ENCODE data around the gene TRIM14. TPM values are rescaled to one million over a fixed set of nuclear protein-coding genes. Genes with fewer than 3 reads are reported as not detected.

TRIM14 gene
- polyA plus RNA-seq, 3 donors, result 23.0 to 30.6 (median 28.5) TPM

DNA sequence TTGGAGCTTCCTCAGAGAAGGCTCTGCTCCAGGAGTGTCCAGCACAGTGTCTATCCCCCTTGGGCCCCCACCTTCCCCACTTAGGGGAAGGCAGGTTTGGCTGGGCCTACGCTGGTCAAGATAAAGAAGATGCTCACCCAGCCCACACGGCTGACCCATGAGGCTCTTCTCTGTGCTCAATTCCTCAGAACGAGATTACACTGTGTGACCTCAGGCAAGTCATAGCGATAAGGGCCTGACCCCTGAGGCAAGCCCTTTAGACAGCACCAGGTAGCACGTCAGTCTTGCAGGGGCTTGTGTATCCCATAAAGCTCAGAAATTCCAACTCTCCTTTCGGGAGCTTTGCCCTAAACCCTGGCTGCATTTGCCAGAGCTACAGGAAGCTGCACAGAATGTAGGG is 40.8 kb upstream of the TRIM14 start:
- H3K4me3 ChIP-seq (replicated peaks in 1 of 3; ENCODE audit: low read depth in 2 of 3, low read length in 3 of 3), result no peak overlapping the region
- Mint-ChIP-seq H3K4me3 (no peak overlapping the region), H3K27ac (peak overlapping the region in 2 of 7 donors; percentile 1 to 57), H3K4me1 (peaks cover 20% of the 10 kb centered on the region), H3K9me3 (no peaks in the 10 kb centered on the region), H3K36me3 (peaks cover 21 to 23% of the 10 kb centered on the region in 2 donors), H3K27me3 (ENCODE audit: low read depth in 3 of 3) (no peaks in the 10 kb centered on the region)
- H3K79me2 ChIP-seq (ENCODE audit: insufficient read depth, low read length), result peaks cover 9% of the 10 kb centered on the region
- no peaks in the 10 kb centered on the region for H3K27me3 ChIP-seq (ENCODE audit: control insufficient read depth in 2 of 2, insufficient read depth in 2 of 2, low read length in 2 of 2)
- no peak overlapping the region for H2AFZ ChIP-seq (ENCODE audit: insufficient read depth, low read depth, low read length, poor library complexity, severe bottlenecking)
- no peak for DNase-seq
- peaks cover 0 to 13% of the 10 kb centered on the region in 2 donors for H3K36me3 ChIP-seq (replicated peaks in 1 of 2; ENCODE audit: control insufficient read depth in 1 of 2, insufficient read depth in 2 of 2, low read length in 2 of 2)
- no peak overlapping the region for H3K27ac ChIP-seq (ENCODE audit: low read depth in 1 of 2, low read length in 2 of 2)
- no peak overlapping the region for H3K9ac ChIP-seq (ENCODE audit: insufficient read depth, low read length, poor library complexity, severe bottlenecking)
- 100% methylated on average over 4 of the region's 6 CpGs for WGBS (ENCODE audit: insufficient coverage)
- no peaks in the 10 kb centered on the region for H4K20me1 ChIP-seq (ENCODE audit: insufficient read depth, low read length)
- H3K4me1 ChIP-seq (ENCODE audit: control insufficient read depth in 1 of 2, insufficient read depth in 2 of 2, low read length in 2 of 2), result peaks cover 3 to 6% of the 10 kb centered on the region in 2 donors
- H3K9me3 ChIP-seq (replicated peaks in 1 of 2; ENCODE audit: control insufficient read depth in 1 of 2, insufficient read depth in 1 of 2, low read length in 2 of 2), result no peaks in the 10 kb centered on the region
- intact Hi-C loops (cut with micrococcal nuclease), result no loop called here
- H3K4me2 ChIP-seq (replicated peaks; ENCODE audit: extremely low read depth, low read length, poor library complexity, severe bottlenecking), result no peak overlapping the region
- TF ChIP-seq, protein P1, sequence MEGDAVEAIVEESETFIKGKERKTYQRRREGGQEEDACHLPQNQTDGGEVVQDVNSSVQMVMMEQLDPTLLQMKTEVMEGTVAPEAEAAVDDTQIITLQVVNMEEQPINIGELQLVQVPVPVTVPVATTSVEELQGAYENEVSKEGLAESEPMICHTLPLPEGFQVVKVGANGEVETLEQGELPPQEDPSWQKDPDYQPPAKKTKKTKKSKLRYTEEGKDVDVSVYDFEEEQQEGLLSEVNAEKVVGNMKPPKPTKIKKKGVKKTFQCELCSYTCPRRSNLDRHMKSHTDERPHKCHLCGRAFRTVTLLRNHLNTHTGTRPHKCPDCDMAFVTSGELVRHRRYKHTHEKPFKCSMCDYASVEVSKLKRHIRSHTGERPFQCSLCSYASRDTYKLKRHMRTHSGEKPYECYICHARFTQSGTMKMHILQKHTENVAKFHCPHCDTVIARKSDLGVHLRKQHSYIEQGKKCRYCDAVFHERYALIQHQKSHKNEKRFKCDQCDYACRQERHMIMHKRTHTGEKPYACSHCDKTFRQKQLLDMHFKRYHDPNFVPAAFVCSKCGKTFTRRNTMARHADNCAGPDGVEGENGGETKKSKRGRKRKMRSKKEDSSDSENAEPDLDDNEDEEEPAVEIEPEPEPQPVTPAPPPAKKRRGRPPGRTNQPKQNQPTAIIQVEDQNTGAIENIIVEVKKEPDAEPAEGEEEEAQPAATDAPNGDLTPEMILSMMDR (IDR thresholded peaks at IDR 0.05), result no peak

DNA sequence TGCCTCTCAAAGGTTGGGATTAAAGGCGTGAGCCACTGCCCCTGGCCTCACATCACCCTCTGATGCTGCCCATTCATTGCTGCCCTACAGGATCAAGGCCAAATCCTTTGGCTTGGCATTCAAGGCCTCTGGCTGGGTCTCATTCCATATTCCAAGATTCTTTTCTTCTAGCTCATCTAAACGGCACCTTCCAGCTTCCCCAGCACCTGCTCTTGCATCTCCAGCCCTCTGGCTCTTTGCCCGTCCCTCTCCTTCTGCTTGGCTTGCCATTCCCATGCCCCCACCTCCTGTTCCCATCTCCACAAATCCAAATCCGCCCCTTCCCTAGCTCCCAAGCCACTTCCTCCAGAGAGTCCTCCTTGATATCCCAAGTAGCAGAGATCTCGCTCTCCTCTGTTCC is 40.3 kb upstream of the TRIM14 start:
- intact Hi-C loops (cut with micrococcal nuclease), result no loop called here
- peaks cover 4% of the 10 kb centered on the region for H3K79me2 ChIP-seq (ENCODE audit: insufficient read depth, low read length)
- WGBS (ENCODE audit: insufficient coverage), result 93% methylated on average over 5 of the region's 5 CpGs

More for the DNA sequence above, 40.3 kb upstream of the TRIM14 start:
- Histone ChIP-seq H4K20me1 (ENCODE audit: insufficient read depth, low read length) (no peaks in the 10 kb centered on the region), H3K4me3 (replicated peaks in 1 of 3; ENCODE audit: low read depth in 2 of 3, low read length in 3 of 3) (no peak overlapping the region), H3K36me3 (replicated peaks in 1 of 2; ENCODE audit: control insufficient read depth in 1 of 2, insufficient read depth in 2 of 2, low read length in 2 of 2) (peaks cover 0 to 14% of the 10 kb centered on the region in 2 donors), H3K27me3 (ENCODE audit: control insufficient read depth in 2 of 2, insufficient read depth in 2 of 2, low read length in 2 of 2) (no peaks in the 10 kb centered on the region), H3K4me2 (replicated peaks; ENCODE audit: extremely low read depth, low read length, poor library complexity, severe bottlenecking) (no peak overlapping the region), H3K9ac (ENCODE audit: insufficient read depth, low read length, poor library complexity, severe bottlenecking) (no peak overlapping the region), H3K27ac (ENCODE audit: low read depth in 1 of 2, low read length in 2 of 2) (no peak overlapping the region), H3K4me1 (ENCODE audit: control insufficient read depth in 1 of 2, insufficient read depth in 2 of 2, low read length in 2 of 2) (peaks cover 0 to 3% of the 10 kb centered on the region in 2 donors), H2AFZ (ENCODE audit: insufficient read depth, low read depth, low read length, poor library complexity, severe bottlenecking) (no peak overlapping the region), H3K9me3 (replicated peaks in 1 of 2; ENCODE audit: control insufficient read depth in 1 of 2, insufficient read depth in 1 of 2, low read length in 2 of 2) (no peaks in the 10 kb centered on the region)
- Mint-ChIP-seq H3K36me3 (peaks cover 25 to 27% of the 10 kb centered on the region in 2 donors), H3K9me3 (no peaks in the 10 kb centered on the region), H3K4me1 (peaks cover 15% of the 10 kb centered on the region), H3K27me3 (ENCODE audit: low read depth in 3 of 3) (no peaks in the 10 kb centered on the region), H3K4me3 (no peak overlapping the region), H3K27ac (peak overlapping the region in 3 of 7 donors; percentile 7 to 80 (median 57))
- no peak for DNase-seq
- TF ChIP-seq, protein P1 (IDR thresholded peaks at IDR 0.05), result no peak

Data from CD14-positive monocyte (primary cell).